ENCODE measurements around the gene RTEL1.

- TF ChIP-seq POLR2AphosphoS5 (IDR thresholded peaks at IDR 0.05; ENCODE audit: borderline replicate concordance, low read depth, low read length) (no peak), EZH2 (IDR thresholded peaks at IDR 0.05) (no peak), FOXP2 (optimal IDR thresholded peaks at IDR 0.05; ENCODE audit: control extremely low read depth, extremely low read length, insufficient read depth) (no peak)
These were observed 39.7 kb upstream of the RTEL1 start for GRCh38 chr20:63618291-63618980.
